Tibial nerve (tissue), 4 donors: Measurements from ENCODE around the gene TBXAS1.

ENCODE experiments used
- CTCF ChIP-seq, 5 experiments: fragments of 200-600 bp in 3 of 5; fragments of 450-650 bp in 2 of 5; sonication (generic) in 3 of 5; IDR thresholded peaks; one replicate each; pipeline ENCODE4 v1.5.1; 2016 to 2019; ENCODE audit warnings: antibody characterized with exemption in 5 of 5, mild to moderate bottlenecking in 3 of 5, moderate library complexity in 2 of 5
- EP300 ChIP-seq, 2 donors: sonication (generic); formaldehyde crosslinking; IDR thresholded peaks; one replicate each; pipeline ENCODE4 v1.6.1; 2017; ENCODE audit warnings: antibody characterized with exemption in 2 of 2, mild to moderate bottlenecking in 1 of 2
- POLR2A ChIP-seq, 2 donors: fragments of 450-650 bp; IDR thresholded peaks; one replicate each; pipeline ENCODE4 v1.6.1; 2017; ENCODE audit warnings: antibody characterized with exemption in 2 of 2, mild to moderate bottlenecking in 2 of 2, moderate library complexity in 2 of 2

GRCh38 chr7:139981511-139981895, 152.4 kb downstream of the TBXAS1 start:
- TF ChIP-seq CTCF (IDR thresholded peaks at IDR 0.05): no peak
- TF ChIP-seq POLR2A (IDR thresholded peaks at IDR 0.05): no peak
- no peak for TF ChIP-seq EP300 (IDR thresholded peaks at IDR 0.05)
